ENCODE data around the gene ANKH. TPM values are rescaled to one million over a fixed set of nuclear protein-coding genes. Genes with fewer than 3 reads are reported as not detected.

Gene ANKH
- total and polyA plus RNA-seq, 2 of the 13 experiments (the other 11 are each of a cell fraction or from before 2014, with no cell fraction given), result 25.0 to 36.0 TPM

DNA sequence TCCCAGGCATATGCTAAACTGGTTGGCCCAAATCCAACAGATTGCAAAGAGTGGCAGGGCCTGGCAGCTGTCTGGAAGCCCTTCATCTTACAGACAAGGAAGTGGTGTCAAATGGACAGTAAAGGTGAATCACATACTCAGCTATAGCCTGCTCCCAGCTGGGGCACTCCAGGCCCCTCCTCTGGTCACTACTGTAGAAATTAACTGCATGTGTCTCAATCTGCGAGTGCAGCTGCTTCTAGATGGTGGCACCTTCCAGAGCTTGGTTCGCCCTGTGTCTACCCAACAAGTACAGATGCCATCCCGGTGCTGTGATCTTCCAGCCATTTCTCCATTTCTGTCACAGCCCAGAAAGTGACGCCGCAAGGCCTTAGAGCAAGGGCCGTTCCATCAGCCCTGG is 156.9 kb downstream of the ANKH start:
- in situ Hi-C loops (cut with HindIII; ENCODE audit: extremely low pct_ligation_motif_present, low pct_unique_long_range_greater_than_20kb), result no loop called here
- no peak for FAIRE-seq
- CTCF ChIA-PET (ENCODE audit: low intra/inter-chr PET ratio, low total read pairs), result no interaction called here

More for the DNA sequence above, 156.9 kb downstream of the ANKH start:
- Histone ChIP-seq H2AFZ (ENCODE audit: low read length) (no peak overlapping the region), H3K4me3 (replicated peaks in 1 of 3; ENCODE audit: insufficient read depth in 1 of 3, low read depth in 2 of 3, low read length in 3 of 3) (no peak overlapping the region), H3K4me2 (ENCODE audit: low read depth, low read length) (no peak overlapping the region), H3K27me3 (ENCODE audit: control insufficient read depth in 1 of 2, insufficient read depth in 2 of 2, low read length in 2 of 2) (no peaks in the 10 kb centered on the region), H3K27ac (ENCODE audit: extremely low read length, insufficient read depth, low read length) (no peak overlapping the region), H3K36me3 (replicated peaks in 1 of 2; ENCODE audit: control insufficient read depth in 1 of 2, insufficient read depth in 2 of 2, low read length in 2 of 2) (peaks cover 10 to 71% of the 10 kb centered on the region in 2 experiments), H3K9me3 (ENCODE audit: low read length) (no peaks in the 10 kb centered on the region), H3K79me2 (ENCODE audit: insufficient read depth, low read length) (no peaks in the 10 kb centered on the region), H3K9ac (ENCODE audit: insufficient read depth, low read depth, low read length) (no peak overlapping the region), H3K4me1 (ENCODE audit: insufficient read depth, low read length) (0 out of 2 replicates have a peak, but pooled peaks cover 6% of the 10 kb centered on the region), H4K20me1 (ENCODE audit: insufficient read depth, low read length) (no peaks in the 10 kb centered on the region)
- POLR2A ChIA-PET, result no interaction called here
- TF ChIP-seq RBM22 (optimal IDR thresholded peaks at IDR 0.05; ENCODE audit: low read length) (peak; percentile 6), THAP7 (CRISPR knock-in tag; IDR thresholded peaks at IDR 0.05) (no peak), ZNF770 (CRISPR knock-in tag; IDR thresholded peaks at IDR 0.05) (no peak), ZNF512 (CRISPR knock-in tag; IDR thresholded peaks at IDR 0.05) (no peak), JUND (CRISPR knock-in tag; IDR thresholded peaks at IDR 0.05) (no peak)
- 97% methylated on average over 6 of the region's 6 CpGs for WGBS (ENCODE audit: low lambda C conversion rate)
- BruUV-seq (replicated peaks), result no TSS peak
- intact Hi-C loops (cut with micrococcal nuclease; ENCODE audit: unreplicated experiment), result no loop called here
- DNase-seq (ENCODE audit: low spot score), result no peak
- no peak for ATAC-seq
